Activated CD4-positive, alpha-beta memory T cell treated with anti-CD3 and anti-CD28 coated beads, Interleukin-2, amount 10 ng/mL, durations not matched to agents 7 days and 5 days (primary cell): ENCODE results near the gene CCSER1. TPM values are rescaled to one million over a fixed set of nuclear protein-coding genes. Genes with fewer than 3 reads are reported as not detected.
"Not testable (repeated sequence)": the region's sequence is repeated elsewhere in the genome, so short reads cannot be mapped to it uniquely, and the experiment has no call there.

ENCODE experiments used
- CTCF ChIA-PET: fragments of 350-600 bp; sonication (Branson Sonifier 250); formaldehyde crosslinking; loops from one replicate; lab custom pipeline; 2021; ENCODE audit warnings: antibody characterized with exemption, inconsistent platforms; lab: Charles Lee
- POLR2A ChIA-PET: fragments of 350-600 bp; sonication (Branson Sonifier 250); formaldehyde crosslinking; loops from one replicate; lab custom pipeline; 2021; ENCODE audit warnings: antibody characterized with exemption; lab: Charles Lee
- DNase-seq: peaks from one replicate; pipeline ENCODE4 v3.0.0-alpha.2; 2020
- H3K27ac Mint-ChIP-seq: one replicate; pipeline ENCODE4 v1.8.0; 2021; ENCODE audit warnings: mild to moderate bottlenecking, mixed read lengths
- H3K27me3 Mint-ChIP-seq: one replicate; pipeline ENCODE4 v1.8.0; 2021; ENCODE audit warnings: mixed read lengths
- H3K36me3 Mint-ChIP-seq: one replicate; pipeline ENCODE4 v1.8.0; 2021; ENCODE audit warnings: low read depth, mixed read lengths
- H3K4me1 Mint-ChIP-seq: one replicate; pipeline ENCODE4 v1.8.0; 2021; ENCODE audit warnings: mixed read lengths
- H3K4me3 Mint-ChIP-seq: one replicate; pipeline ENCODE4 v1.8.0; 2021; ENCODE audit warnings: mild to moderate bottlenecking, mixed read lengths
- H3K9me3 Mint-ChIP-seq: one replicate; pipeline ENCODE4 v1.8.0; 2021; ENCODE audit warnings: mixed read lengths
- total RNA-seq, 2 experiments: library from RNA; stranded (reverse); gene quantifications; one replicate each; pipeline ENCODE4 v1.2.3, GENCODE V29; 2021

CCSER1 gene
- total RNA-seq, 2 experiments from 2014 or later = 0.50 to 0.73 TPM

- H3K27me3 Mint-ChIP-seq = no peaks in the 10 kb centered on the region
- ChIA-PET POLR2A (no interaction called here), CTCF (no interaction called here)
- no peak overlapping the region for H3K27ac Mint-ChIP-seq
- H3K4me3 Mint-ChIP-seq = no peak overlapping the region
- H3K4me1 Mint-ChIP-seq = no peaks in the 10 kb centered on the region
- H3K9me3 Mint-ChIP-seq = peaks cover 5% of the 10 kb centered on the region
- DNase-seq = no peak
- no peaks in the 10 kb centered on the region for H3K36me3 Mint-ChIP-seq
Observed at GRCh38 chr4:91359041-91360031, 1232.1 kb downstream of the CCSER1 start.

DNA sequence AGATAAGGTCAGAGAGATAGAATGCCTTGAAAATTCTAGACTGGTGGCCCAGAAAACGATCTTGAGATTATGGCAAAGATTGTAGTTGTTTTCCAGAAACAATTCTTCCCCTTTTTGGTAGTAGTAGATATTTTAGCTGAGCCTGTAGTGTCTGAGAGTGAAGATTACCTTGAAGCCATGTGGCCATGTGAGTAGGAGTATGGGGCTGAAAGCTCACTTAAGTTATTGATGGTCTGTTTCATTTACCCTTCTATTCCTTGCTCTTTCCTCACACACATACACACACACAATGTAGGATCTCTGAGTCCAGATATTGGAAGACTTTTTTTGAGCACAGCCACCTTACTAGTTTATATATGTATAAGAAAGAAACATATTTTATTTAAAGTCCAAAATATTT lies 1234.9 kb downstream of the CCSER1 start:
- Mint-ChIP-seq H3K9me3 (peaks cover 2% of the 10 kb centered on the region), H3K36me3 (no peaks in the 10 kb centered on the region), H3K27me3 (no peaks in the 10 kb centered on the region), H3K4me1 (no peaks in the 10 kb centered on the region), H3K4me3 (no peak overlapping the region), H3K27ac (no peak overlapping the region)
- POLR2A ChIA-PET = no interaction called here
- CTCF ChIA-PET = no interaction called here
- no peak for DNase-seq

DNA sequence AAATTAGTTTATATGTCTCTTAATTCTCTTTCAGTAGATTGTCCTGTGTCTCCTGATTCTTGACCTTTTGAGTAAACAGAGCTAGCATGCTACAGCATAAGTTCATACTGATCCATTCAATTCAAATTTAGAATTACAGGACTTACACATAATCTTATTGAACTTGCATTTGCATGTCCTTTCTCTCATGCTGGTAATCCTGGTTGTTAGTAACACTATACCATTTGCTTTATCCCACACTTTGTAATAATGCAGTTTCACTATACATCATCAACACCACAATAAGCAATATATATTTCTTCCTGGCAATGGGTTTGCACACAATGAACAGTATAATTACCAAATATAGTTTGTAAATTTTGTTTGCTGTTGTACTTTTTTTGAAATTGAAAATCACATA lies 1239.4 kb downstream of the CCSER1 start:
- no peak overlapping the region for H3K27ac Mint-ChIP-seq
- no peaks in the 10 kb centered on the region for H3K4me1 Mint-ChIP-seq
- CTCF ChIA-PET = no interaction called here
- no peaks in the 10 kb centered on the region for H3K27me3 Mint-ChIP-seq
- no peak overlapping the region for H3K4me3 Mint-ChIP-seq
- no peaks in the 10 kb centered on the region for H3K36me3 Mint-ChIP-seq
- POLR2A ChIA-PET = no interaction called here
- no peak for DNase-seq
- peaks cover 2% of the 10 kb centered on the region for H3K9me3 Mint-ChIP-seq

- Mint-ChIP-seq H3K4me1 (no peaks in the 10 kb centered on the region), H3K36me3 (no peaks in the 10 kb centered on the region), H3K27ac (no peak overlapping the region), H3K9me3 (peaks cover 8% of the 10 kb centered on the region), H3K27me3 (no peaks in the 10 kb centered on the region), H3K4me3 (no peak overlapping the region)
- ChIA-PET CTCF (no interaction called here), POLR2A (no interaction called here)
- DNase-seq = no peak
Observed at GRCh38 chr4:91369116-91369515, 1241.9 kb downstream of the CCSER1 start.

GRCh38 chr4:91373546-91373945 lies 1246.4 kb downstream of the CCSER1 start:
- no peaks in the 10 kb centered on the region for H3K27me3 Mint-ChIP-seq
- H3K27ac Mint-ChIP-seq = no peak overlapping the region
- CTCF ChIA-PET = no interaction called here
- POLR2A ChIA-PET = no interaction called here
- no peak overlapping the region for H3K4me3 Mint-ChIP-seq
- no peak for DNase-seq
- H3K9me3 Mint-ChIP-seq = peaks cover 14% of the 10 kb centered on the region
- H3K36me3 Mint-ChIP-seq = no peaks in the 10 kb centered on the region
- no peaks in the 10 kb centered on the region for H3K4me1 Mint-ChIP-seq

GRCh38 chr4:91405431-91405830 lies 1278.2 kb downstream of the CCSER1 start:
- H3K36me3 Mint-ChIP-seq, POLR2A ChIA-PET, H3K4me1 Mint-ChIP-seq, H3K4me3 Mint-ChIP-seq, DNase-seq, H3K27me3 Mint-ChIP-seq, H3K27ac Mint-ChIP-seq, CTCF ChIA-PET, H3K9me3 Mint-ChIP-seq: not testable (repeated sequence)

- Mint-ChIP-seq H3K36me3 (no peaks in the 10 kb centered on the region), H3K27me3 (no peaks in the 10 kb centered on the region), H3K9me3 (peaks cover 12% of the 10 kb centered on the region), H3K27ac (no peak overlapping the region), H3K4me3 (no peak overlapping the region), H3K4me1 (no peaks in the 10 kb centered on the region)
- ChIA-PET POLR2A (no interaction called here), CTCF (no interaction called here)
- DNase-seq = no peak
Observed at GRCh38 chr4:91422011-91422410, 1294.8 kb downstream of the CCSER1 start.

GRCh38 chr4:91426725-91427124 lies 1299.5 kb downstream of the CCSER1 start:
- Mint-ChIP-seq H3K36me3 (no peaks in the 10 kb centered on the region), H3K27me3 (no peaks in the 10 kb centered on the region), H3K4me3 (no peak overlapping the region), H3K27ac (no peak overlapping the region), H3K4me1 (no peaks in the 10 kb centered on the region), H3K9me3 (peaks cover 4% of the 10 kb centered on the region)
- ChIA-PET CTCF (no interaction called here), POLR2A (no interaction called here)
- no peak for DNase-seq

DNA sequence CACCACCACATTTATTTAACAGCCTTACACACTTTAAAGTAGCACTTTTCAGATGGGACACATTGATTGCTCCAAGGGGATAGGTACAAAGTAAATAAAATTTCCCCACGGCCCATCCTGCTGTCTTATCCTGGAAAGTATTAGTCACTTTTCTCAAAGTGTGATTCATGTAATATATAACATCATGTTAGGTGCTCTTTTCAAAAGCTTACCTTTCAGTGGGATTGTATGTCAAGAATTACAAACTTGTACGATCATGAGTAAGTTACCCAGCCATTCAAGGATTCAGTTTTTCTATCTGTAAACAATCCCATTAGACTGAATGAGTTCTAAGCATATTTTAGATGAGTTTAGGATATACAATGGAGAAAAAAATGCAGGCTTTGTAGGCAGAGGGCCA lies 1300.0 kb downstream of the CCSER1 start:
- POLR2A ChIA-PET = no interaction called here
- Mint-ChIP-seq H3K9me3 (peaks cover 6% of the 10 kb centered on the region), H3K27me3 (no peaks in the 10 kb centered on the region), H3K27ac (no peak overlapping the region), H3K4me1 (no peaks in the 10 kb centered on the region), H3K4me3 (no peak overlapping the region), H3K36me3 (no peaks in the 10 kb centered on the region)
- CTCF ChIA-PET = no interaction called here
- DNase-seq = no peak

GRCh38 chr4:91434631-91435030 lies 1307.4 kb downstream of the CCSER1 start:
- Mint-ChIP-seq H3K36me3 (no peaks in the 10 kb centered on the region), H3K9me3 (peaks cover 10% of the 10 kb centered on the region), H3K4me3 (no peak overlapping the region), H3K27ac (no peak overlapping the region), H3K27me3 (no peaks in the 10 kb centered on the region), H3K4me1 (no peaks in the 10 kb centered on the region)
- ChIA-PET POLR2A (no interaction called here), CTCF (no interaction called here)
- DNase-seq = no peak

DNA sequence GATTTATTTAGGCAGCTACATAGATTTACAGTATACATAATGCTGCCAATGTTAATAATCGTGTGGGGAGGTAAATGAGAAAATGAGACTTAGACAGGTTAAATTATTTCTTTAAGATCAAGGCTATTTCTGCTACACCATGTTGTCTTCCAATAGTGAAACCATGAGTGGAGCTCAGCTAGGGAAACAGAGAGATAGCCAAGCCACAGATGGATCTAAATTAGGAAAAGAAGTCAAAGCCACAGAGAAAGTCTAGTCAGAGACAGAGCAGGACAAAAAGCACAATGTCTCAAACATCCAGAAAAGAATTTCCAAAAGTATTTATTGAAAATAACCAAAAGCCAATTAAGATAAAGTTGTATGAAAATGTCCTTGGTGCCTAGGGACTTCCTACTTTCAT lies 1309.4 kb downstream of the CCSER1 start:
- ChIA-PET CTCF (no interaction called here), POLR2A (no interaction called here)
- no peak overlapping the region for H3K4me3 Mint-ChIP-seq
- no peaks in the 10 kb centered on the region for H3K27me3 Mint-ChIP-seq
- H3K4me1 Mint-ChIP-seq = no peaks in the 10 kb centered on the region
- H3K36me3 Mint-ChIP-seq = no peaks in the 10 kb centered on the region
- H3K9me3 Mint-ChIP-seq = peaks cover 10% of the 10 kb centered on the region
- no peak for DNase-seq
- H3K27ac Mint-ChIP-seq = no peak overlapping the region

GRCh38 chr4:91447168-91447567 lies 1320.0 kb downstream of the CCSER1 start:
- POLR2A ChIA-PET = no interaction called here

GRCh38 chr4:91448668-91449330 lies 1321.6 kb downstream of the CCSER1 start:
- Mint-ChIP-seq H3K4me1 (no peaks in the 10 kb centered on the region), H3K27me3 (no peaks in the 10 kb centered on the region), H3K9me3 (peaks cover 4% of the 10 kb centered on the region), H3K4me3 (no peak overlapping the region), H3K36me3 (no peaks in the 10 kb centered on the region), H3K27ac (no peak overlapping the region)
- ChIA-PET POLR2A (no interaction called here), CTCF (no interaction called here)
- DNase-seq = no peak

More at GRCh38 chr4:91447168-91447567, 1320.0 kb downstream of the CCSER1 start:
- no peak for DNase-seq
- Mint-ChIP-seq H3K9me3 (peaks cover 4% of the 10 kb centered on the region), H3K27me3 (no peaks in the 10 kb centered on the region), H3K4me3 (no peak overlapping the region), H3K4me1 (no peaks in the 10 kb centered on the region), H3K27ac (no peak overlapping the region), H3K36me3 (no peaks in the 10 kb centered on the region)
- CTCF ChIA-PET = no interaction called here
